NCI-H2081 (cell line): ENCODE measurements around the gene SHE.
"Not testable (repeated sequence)": the region's sequence is repeated elsewhere in the genome, so short reads cannot be mapped to it uniquely, and the experiment has no call there.

ENCODE experiments used
- DNase-seq, 2 experiments: peaks; one replicate each; lab custom pipeline; 2025; lab: John Stamatoyannopoulos, UW

The SHE gene

GRCh38 chr1:154502066-154502743 is at the start of gene SHE, which contains the start of gene TDRD10:
Gene SHE (minus strand): TSS chr1:154502412. CDS start chr1:154502026, 386 bp downstream.
Gene TDRD10 (plus strand): TSS chr1:154502219. CDS start chr1:154506904, 4,685 bp downstream.
- DNase-seq, result no peak

DNA sequence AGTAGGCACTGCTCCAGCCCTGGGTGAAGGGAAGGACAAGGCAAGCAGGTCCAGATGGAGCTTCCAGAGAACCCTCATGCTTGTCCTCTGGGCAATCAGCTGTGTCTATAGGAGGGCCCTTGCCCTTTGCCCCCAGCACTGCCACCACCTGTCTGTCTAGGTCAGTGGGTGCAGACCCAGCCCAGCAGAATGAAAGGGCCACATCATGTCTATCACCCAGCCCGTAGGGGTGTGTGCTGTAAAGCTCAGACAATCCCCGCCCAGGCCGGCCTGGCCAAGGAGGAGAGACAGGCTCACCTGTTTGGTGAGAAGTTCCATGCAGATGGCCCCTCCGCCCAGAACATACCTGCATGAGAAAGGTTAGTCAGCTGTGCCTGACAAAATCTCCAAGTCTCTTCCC is 49.3 kb upstream of the SHE start:
- no peak for DNase-seq

GRCh38 chr1:154550657-154551056 is 48.4 kb upstream of the SHE start:
- no peak for DNase-seq

GRCh38 chr1:154550070-154550469 is 47.9 kb upstream of the SHE start:
- no peak for DNase-seq

DNA sequence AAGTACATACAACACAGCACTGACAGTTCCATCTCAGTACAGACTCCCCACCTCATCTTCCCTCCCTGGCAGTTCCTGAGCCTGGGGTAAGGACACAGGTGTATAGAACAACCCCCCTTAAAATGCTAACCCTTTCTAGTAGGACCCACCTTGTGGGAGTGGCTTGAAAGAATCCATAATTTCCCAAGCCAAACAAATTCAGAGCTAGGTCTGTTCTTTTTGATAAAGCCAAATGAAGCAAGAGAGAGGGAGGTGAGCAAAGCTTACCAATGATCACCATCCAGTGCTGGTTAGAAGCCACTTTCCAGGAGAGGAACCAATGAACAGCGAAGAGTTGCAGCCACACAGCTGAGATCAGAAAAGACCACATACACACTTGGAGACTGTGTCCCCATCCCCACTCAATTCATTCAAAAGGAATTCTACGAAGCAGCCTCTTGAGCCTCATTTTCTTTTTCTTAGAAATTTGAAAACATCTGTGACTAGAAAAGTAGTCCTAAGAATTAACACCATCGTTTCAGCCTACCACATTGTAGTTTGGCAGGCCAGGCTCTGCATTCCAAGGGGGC is 47.1 kb upstream of the SHE start:
- DNase-seq, result no peak

- DNase-seq, result no peak
Observed at GRCh38 chr1:154548028-154548427, 45.8 kb upstream of the SHE start.

DNA sequence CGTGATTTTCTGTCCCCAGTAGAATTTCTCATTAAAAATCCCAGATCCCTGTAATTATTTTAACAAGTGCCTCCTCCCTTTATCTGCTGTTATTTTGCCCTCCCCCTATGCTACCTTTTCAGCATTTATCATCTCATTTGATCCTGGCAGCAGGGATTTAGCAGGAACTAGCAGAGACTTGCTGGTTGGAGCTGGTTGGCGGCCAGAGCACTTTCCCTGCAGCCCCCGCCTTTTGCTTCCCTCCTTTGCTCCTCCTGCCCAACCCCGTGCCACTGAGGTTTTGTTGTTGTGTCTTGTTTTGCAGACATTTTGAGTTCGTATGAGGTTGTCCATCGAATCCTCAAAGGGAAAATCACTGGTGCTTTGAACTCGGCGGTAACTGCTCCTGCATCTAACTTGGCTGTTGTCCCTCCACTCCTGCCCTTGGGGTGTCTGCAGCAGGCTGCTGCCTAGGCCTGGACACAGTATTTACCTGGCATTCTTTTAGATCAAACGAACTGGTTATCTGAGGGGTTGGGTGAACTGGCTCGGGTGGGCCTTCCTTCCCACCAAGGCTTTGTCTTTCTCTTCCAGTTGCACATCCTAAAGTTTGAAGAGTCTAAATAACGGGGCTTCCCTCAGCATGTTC is 45.0 kb upstream of the SHE start:
- no peak for DNase-seq

- DNase-seq, result peak; percentile 69 to 73
Observed at GRCh38 chr1:154546264-154547063, 44.3 kb upstream of the SHE start.

- DNase-seq, result no peak
Observed at GRCh38 chr1:154541231-154541630, 39.0 kb upstream of the SHE start.

GRCh38 chr1:154539486-154540483 is 37.6 kb upstream of the SHE start:
- no peak for DNase-seq

DNA sequence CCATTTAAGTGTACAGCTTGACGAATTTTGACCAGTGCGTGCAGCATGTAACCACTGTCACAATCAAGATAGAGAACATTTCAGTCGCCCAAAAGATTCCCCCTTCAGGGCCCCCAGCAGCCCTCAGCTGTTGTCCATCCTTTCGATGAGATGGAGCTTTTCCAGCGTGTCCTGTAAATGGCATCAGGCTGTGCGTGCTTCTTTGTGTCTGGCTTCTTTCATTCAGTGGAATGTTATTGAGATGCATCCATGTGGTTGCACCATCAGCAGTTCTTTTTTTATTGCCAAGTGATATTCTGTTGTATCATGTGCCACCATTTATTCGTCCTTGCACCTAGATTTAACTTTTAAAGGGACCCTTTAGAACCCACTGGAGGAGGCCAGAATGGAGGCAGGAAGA is 34.4 kb upstream of the SHE start:
- DNase-seq, result no peak

GRCh38 chr1:154533952-154534844 is 32.0 kb upstream of the SHE start:
- DNase-seq, result peak; percentile 28 to 67

DNA sequence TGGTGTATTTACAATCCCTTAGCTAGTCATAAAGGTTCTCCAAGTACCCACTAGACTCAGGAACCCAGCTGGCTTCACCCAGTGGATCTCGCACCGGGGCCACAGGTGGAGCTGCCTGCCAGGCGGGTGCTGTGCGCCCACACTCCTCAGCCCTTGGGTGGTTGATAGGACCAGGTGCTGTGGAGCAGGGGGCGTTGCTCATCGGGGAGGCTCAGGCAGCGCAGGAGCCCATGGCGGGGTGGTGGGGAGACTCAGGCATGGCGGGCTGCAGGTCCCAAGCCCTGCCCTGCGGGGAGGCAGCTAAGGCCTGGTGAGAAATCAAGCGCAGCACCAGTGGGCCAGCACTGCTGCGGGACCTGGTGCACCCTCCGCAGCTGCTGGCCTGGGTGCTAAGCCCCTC is 29.7 kb upstream of the SHE start:
- not testable (repeated sequence) for DNase-seq

- DNase-seq, result no peak
Observed at GRCh38 chr1:154529308-154529707, 27.1 kb upstream of the SHE start.

DNA sequence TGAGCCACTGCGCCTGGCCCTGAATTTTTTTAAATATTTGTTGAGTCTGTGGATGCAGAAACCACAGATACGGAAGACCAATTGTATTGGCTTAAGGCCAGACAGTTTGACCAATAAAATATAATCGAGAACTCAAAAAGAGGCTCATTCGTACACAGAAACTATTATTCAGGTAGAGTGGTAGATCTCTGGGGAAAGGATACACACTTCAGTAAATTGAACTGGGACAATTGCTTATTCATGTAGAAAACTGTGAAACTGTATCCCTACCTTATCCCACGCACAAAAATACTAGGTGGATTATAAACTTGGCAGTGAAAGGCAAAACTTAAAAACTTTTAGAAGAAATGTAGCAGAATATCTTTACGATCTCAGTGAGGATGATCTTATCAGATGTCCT is 25.0 kb upstream of the SHE start:
- no peak for DNase-seq

- no peak for DNase-seq
Observed at GRCh38 chr1:154524881-154525280, 22.7 kb upstream of the SHE start.

DNA sequence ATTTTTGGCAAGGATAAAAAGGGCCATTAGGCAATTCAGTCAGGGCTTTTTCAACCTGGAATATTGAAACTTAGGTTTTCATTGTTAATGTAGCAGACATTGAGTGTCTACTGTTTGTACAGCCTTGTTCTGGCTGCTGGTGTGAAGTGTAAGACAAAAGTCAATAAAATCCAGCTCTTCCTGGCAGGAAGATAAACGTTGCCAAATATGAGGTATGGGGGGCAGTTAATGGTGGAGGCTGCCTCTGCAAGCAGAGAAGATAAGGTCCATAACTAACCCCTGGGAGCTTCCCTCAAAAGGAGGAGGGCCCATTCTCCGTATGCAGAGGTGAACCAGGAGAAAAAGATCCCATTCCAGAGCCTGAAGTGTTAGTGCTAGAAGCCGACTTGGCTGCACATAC is 19.5 kb upstream of the SHE start:
- DNase-seq, result peak in 1 of 2 experiments; percentile 33

- no peak for DNase-seq
Observed at GRCh38 chr1:154520333-154520732, 18.1 kb upstream of the SHE start.

GRCh38 chr1:154519591-154519991 is 17.4 kb upstream of the SHE start:
- DNase-seq, result no peak

DNA sequence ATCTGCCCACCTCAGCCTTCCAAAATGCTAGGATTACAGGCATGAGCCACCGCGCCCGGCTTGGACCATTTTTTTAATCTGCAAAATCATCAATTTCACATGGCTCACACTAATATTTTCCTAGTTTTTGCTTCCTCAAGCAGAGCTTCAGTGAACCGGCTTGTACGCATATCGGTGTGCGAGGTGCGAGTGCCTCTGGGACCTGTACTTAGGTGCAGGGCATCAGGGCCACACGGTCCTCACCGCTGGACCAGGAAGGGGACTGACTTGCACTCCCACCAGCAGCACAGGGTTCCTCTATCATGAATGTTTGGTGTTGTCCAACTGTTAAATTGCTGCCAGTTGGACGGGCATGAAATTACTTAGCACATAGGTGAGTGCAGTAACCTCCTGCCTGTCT is 15.4 kb upstream of the SHE start:
- DNase-seq, result no peak
